Measurements from ENCODE around the gene RNF5.

- no peak for TF ChIP-seq CTCF (IDR thresholded peaks at IDR 0.05)
- TF ChIP-seq SIN3A (IDR thresholded peaks at IDR 0.05; ENCODE audit: borderline replicate concordance, insufficient read depth, low read depth, low read length) = no peak
These were observed 6.0 kb downstream of the RNF5 start, which contains the start of gene AGER for GRCh38 chr6:32184084-32184640.

Data from Panc1 (cell line).